ENCODE measurements around the gene GLYR1.
A peak's percentile ranks its signal among the peaks of the same experiment; 100 is the strongest.

DNA sequence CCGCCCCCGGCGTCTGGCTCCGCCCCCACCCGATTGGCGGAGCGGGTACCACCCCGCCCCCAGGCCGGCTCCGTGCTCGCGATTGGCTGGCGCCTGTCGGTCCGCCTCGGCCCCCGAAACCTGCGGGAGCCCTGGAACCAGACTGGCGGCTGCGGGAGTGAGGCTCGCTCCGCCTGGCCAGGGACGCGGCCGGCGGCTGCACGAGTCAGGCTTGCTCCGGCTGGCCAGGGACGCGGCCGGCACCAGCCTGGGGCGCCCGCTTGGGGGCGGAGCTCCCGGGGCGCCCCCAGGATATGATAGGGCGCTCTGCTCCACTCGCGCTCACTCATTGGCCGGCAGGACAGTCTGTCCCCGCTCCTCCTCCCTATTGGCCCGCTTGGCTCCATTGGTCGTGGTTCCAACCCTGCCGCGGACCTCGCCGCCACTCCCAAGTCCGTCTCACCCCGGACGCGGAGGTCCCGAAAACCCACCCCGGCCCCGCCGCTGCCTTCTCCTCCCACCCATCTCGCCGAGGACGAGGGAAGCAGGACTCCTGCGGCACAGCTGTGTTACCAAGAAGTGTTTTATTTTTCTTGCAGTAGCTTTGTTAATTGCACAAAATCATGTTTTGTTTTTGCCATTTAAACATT lies 44.3 kb downstream of the GLYR1 start:
- TF ChIP-seq CTCF (IDR thresholded peaks at IDR 0.05) (peak in 1 of 3 experiments; percentile 33), POLR2A (IDR thresholded peaks at IDR 0.05; ENCODE audit: low read depth) (no peak)

Data from esophagus muscularis mucosa (tissue), 3 donors.